BLaER1 (cell line): ENCODE results near the gene FAF1.

Experiments used
- H3K27ac ChIP-seq: shearing (Covaris generic); formaldehyde crosslinking; 2 replicates; pipeline ENCODE4 v1.8.1; 2022
- H3K27me3 ChIP-seq: shearing (Covaris generic); formaldehyde crosslinking; 2 replicates; pipeline ENCODE4 v1.8.1; 2022
- H3K36me3 ChIP-seq: shearing (Covaris generic); formaldehyde crosslinking; 2 replicates; pipeline ENCODE4 v1.8.1; 2022
- H3K4me1 ChIP-seq: shearing (Covaris generic); formaldehyde crosslinking; 2 replicates; pipeline ENCODE4 v1.8.1; 2022
- H3K4me2 ChIP-seq: shearing (Covaris generic); formaldehyde crosslinking; 2 replicates; pipeline ENCODE4 v1.8.1; 2022
- H3K4me3 ChIP-seq: shearing (Covaris generic); formaldehyde crosslinking; 2 replicates; pipeline ENCODE4 v1.8.1; 2022
- H3K9ac ChIP-seq: shearing (Covaris generic); formaldehyde crosslinking; 2 replicates; pipeline ENCODE4 v1.8.1; 2022
- H3K9me3 ChIP-seq: shearing (Covaris generic); formaldehyde crosslinking; 2 replicates; pipeline ENCODE4 v1.8.1; 2022
- H4K20me1 ChIP-seq: shearing (Covaris generic); formaldehyde crosslinking; 2 replicates; pipeline ENCODE4 v1.8.1; 2022
- Cebpa-rat ChIP-seq: shearing (Covaris generic); IDR thresholded peaks from 2 replicates; pipeline ENCODE4 v1.8.1; 2022

FAF1 gene

DNA sequence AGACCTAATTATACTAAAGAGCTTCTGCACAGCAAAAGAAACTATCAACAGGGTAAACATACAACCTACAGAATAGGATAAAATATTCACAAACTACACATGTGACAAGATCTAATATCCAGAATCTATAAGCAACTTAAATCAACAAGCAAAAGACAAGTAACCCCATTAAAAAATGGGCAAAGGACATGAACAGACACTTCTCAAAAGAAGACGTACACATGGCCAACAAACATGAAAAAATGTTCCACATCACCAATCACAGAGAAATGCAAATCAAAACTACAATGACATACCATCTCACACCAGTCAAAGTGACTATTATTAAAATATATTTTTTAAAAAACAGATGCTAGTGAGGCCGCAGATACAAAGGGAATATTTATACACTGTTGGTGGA is 99.8 kb downstream of the FAF1 start:
- H3K36me3 ChIP-seq: 0 out of 2 replicates have a peak, but pooled peaks cover 8% of the 10 kb centered on the region
- H3K27ac ChIP-seq: no peak overlapping the region
- peaks cover 6% of the 10 kb centered on the region; the same call in 1 of the 2 replicates for H4K20me1 ChIP-seq
- no peaks in the 10 kb centered on the region for H3K27me3 ChIP-seq
- H3K9me3 ChIP-seq: peaks cover 41% of the 10 kb centered on the region
- H3K4me3 ChIP-seq: no peak overlapping the region
- no peak for TF ChIP-seq Cebpa-rat
- H3K4me2 ChIP-seq: no peak overlapping the region
- 0 out of 2 replicates have a peak, but pooled peaks cover 5% of the 10 kb centered on the region for H3K4me1 ChIP-seq
- no peak overlapping the region for H3K9ac ChIP-seq

DNA sequence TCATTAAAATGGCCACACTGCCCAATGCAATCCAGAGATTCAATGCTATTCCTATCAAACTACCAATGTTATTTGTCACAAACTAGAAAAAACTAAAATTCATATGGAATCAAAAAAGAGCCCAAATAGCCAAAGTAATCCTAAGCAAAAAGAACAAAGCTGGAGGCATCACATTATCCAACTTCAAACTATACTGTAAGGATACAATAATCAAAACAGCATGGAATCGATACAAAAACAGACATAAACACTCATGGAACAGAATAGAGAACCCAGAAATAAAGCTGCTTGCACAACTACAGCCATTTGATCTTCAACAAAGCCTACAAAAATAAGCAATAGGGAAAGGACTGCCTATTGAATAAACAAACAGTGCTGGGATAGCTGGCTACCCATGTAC is 100.4 kb downstream of the FAF1 start:
- Histone ChIP-seq H4K20me1 (peaks cover 6% of the 10 kb centered on the region; the same call in 1 of the 2 replicates), H3K36me3 (0 out of 2 replicates have a peak, but pooled peaks cover 8% of the 10 kb centered on the region), H3K4me1 (0 out of 2 replicates have a peak, but pooled peaks cover 5% of the 10 kb centered on the region), H3K4me2 (no peak overlapping the region), H3K27me3 (no peaks in the 10 kb centered on the region), H3K9ac (no peak overlapping the region), H3K27ac (no peak overlapping the region), H3K9me3 (peaks cover 41% of the 10 kb centered on the region), H3K4me3 (no peak overlapping the region)
- TF ChIP-seq Cebpa-rat: no peak

GRCh38 chr1:50858761-50859160 is 101.3 kb downstream of the FAF1 start:
- TF ChIP-seq Cebpa-rat: no peak
- Histone ChIP-seq H3K36me3 (0 out of 2 replicates have a peak, but pooled peaks cover 8% of the 10 kb centered on the region), H3K27ac (no peak overlapping the region)

GRCh38 chr1:50857702-50858101 is 102.4 kb downstream of the FAF1 start:
- no peak overlapping the region for H3K27ac ChIP-seq
- H3K36me3 ChIP-seq: 0 out of 2 replicates have a peak, but pooled peaks cover 8% of the 10 kb centered on the region
- no peaks in the 10 kb centered on the region for H3K27me3 ChIP-seq
- H3K4me3 ChIP-seq: no peak overlapping the region
- H3K9ac ChIP-seq: no peak overlapping the region
- H3K4me1 ChIP-seq: 0 out of 2 replicates have a peak, but pooled peaks cover 5% of the 10 kb centered on the region
- no peak overlapping the region for H3K4me2 ChIP-seq
- H3K9me3 ChIP-seq: peaks cover 34% of the 10 kb centered on the region
- H4K20me1 ChIP-seq: peaks cover 6% of the 10 kb centered on the region; the same call in 1 of the 2 replicates
- TF ChIP-seq Cebpa-rat: no peak

More at GRCh38 chr1:50858761-50859160, 101.3 kb downstream of the FAF1 start:
- Histone ChIP-seq H3K4me3 (no peak overlapping the region), H4K20me1 (peaks cover 6% of the 10 kb centered on the region; the same call in 1 of the 2 replicates), H3K27me3 (no peaks in the 10 kb centered on the region), H3K9ac (no peak overlapping the region), H3K9me3 (peaks cover 41% of the 10 kb centered on the region), H3K4me2 (no peak overlapping the region), H3K4me1 (0 out of 2 replicates have a peak, but pooled peaks cover 5% of the 10 kb centered on the region)

DNA sequence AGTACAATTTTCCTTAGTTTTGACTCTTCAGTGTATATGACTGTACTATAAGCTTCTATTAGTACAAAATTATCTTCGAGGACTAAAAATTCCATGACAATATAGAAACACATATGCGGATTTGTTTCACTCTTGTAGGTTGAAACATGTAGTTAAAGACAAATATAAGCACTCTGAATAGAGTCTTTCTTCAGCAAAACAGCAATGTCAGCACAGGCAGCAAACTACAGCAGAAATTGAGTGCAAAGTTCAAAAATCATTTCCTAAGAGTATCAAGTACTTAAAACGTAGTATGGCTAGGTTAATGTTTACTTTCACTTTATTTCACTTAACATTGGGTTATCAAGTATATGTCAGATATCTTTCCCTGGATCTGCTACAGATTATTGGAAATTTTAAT is 106.7 kb downstream of the FAF1 start:
- no peaks in the 10 kb centered on the region for H3K27me3 ChIP-seq
- no peak overlapping the region for H3K9ac ChIP-seq
- H3K4me3 ChIP-seq: no peak overlapping the region
- no peak overlapping the region for H3K27ac ChIP-seq
- no peaks in the 10 kb centered on the region for H4K20me1 ChIP-seq
- H3K4me2 ChIP-seq: no peak overlapping the region
- peaks cover 6% of the 10 kb centered on the region; the same call in 1 of the 2 replicates for H3K9me3 ChIP-seq
- no peaks in the 10 kb centered on the region for H3K4me1 ChIP-seq
- no peak for TF ChIP-seq Cebpa-rat
- peaks cover 6% of the 10 kb centered on the region; the same call in 1 of the 2 replicates for H3K36me3 ChIP-seq

GRCh38 chr1:50852889-50853288 is 107.2 kb downstream of the FAF1 start:
- no peak overlapping the region for H3K27ac ChIP-seq
- no peak overlapping the region for H3K4me3 ChIP-seq
- H3K36me3 ChIP-seq: peaks cover 6% of the 10 kb centered on the region; the same call in 1 of the 2 replicates
- H3K4me1 ChIP-seq: no peaks in the 10 kb centered on the region
- peaks cover 7% of the 10 kb centered on the region; the same call in 1 of the 2 replicates for H3K9me3 ChIP-seq
- H3K9ac ChIP-seq: no peak overlapping the region
- no peaks in the 10 kb centered on the region for H3K27me3 ChIP-seq
- H3K4me2 ChIP-seq: no peak overlapping the region
- TF ChIP-seq Cebpa-rat: no peak
- H4K20me1 ChIP-seq: no peaks in the 10 kb centered on the region

DNA sequence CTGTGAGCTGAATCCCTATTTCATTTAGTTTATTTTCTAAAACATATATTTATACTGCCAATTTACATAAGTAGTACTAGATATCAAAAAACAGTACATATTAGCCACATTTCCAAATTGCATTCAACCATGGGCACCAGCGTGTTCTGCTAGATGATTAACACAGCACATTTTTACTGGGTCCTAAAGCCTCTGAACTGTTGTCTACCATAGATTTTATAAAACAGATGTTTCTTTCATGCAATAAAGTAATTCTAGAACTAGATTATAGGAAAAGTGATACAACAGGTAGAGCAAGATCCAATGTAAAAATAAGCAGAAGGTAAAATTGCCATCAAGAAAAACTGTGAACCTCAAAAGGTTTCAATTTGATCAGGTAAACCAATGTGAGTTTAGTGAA is 108.6 kb downstream of the FAF1 start:
- Histone ChIP-seq H3K36me3 (peaks cover 6% of the 10 kb centered on the region; the same call in 1 of the 2 replicates), H4K20me1 (no peaks in the 10 kb centered on the region), H3K27ac (no peak overlapping the region), H3K4me3 (no peak overlapping the region), H3K27me3 (no peaks in the 10 kb centered on the region), H3K9me3 (peaks cover 15% of the 10 kb centered on the region), H3K4me2 (no peak overlapping the region), H3K9ac (no peak overlapping the region), H3K4me1 (no peaks in the 10 kb centered on the region)
- TF ChIP-seq Cebpa-rat: no peak

GRCh38 chr1:50851034-50851433 is 109.0 kb downstream of the FAF1 start:
- no peaks in the 10 kb centered on the region for H4K20me1 ChIP-seq
- no peak for TF ChIP-seq Cebpa-rat
- no peaks in the 10 kb centered on the region for H3K4me1 ChIP-seq
- no peak overlapping the region for H3K9ac ChIP-seq
- H3K36me3 ChIP-seq: peaks cover 6% of the 10 kb centered on the region; the same call in 1 of the 2 replicates
- peaks cover 15% of the 10 kb centered on the region for H3K9me3 ChIP-seq
- no peak overlapping the region for H3K4me2 ChIP-seq
- H3K27ac ChIP-seq: no peak overlapping the region
- H3K27me3 ChIP-seq: no peaks in the 10 kb centered on the region
- no peak overlapping the region for H3K4me3 ChIP-seq

DNA sequence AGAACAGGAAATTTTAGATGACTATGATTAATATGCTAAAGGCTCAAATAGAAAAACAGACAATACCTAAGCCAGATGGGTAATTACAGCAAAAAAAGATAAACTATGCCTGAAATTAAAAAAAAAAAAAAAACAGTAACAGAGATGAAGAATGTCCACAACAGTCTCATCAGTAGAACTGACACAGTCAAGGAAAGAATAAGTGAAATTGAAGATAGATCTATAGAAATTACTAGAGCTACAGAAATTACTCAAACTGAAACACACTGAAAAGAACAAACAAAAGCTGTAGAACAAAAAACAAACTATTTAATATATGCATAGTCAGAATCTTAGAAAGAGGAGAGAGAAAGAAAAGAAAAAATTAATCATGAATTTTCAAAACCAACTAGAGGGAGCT is 112.8 kb downstream of the FAF1 start:
- Histone ChIP-seq H3K36me3 (peaks cover 6% of the 10 kb centered on the region; the same call in 1 of the 2 replicates), H3K4me1 (no peaks in the 10 kb centered on the region), H4K20me1 (peaks cover 7% of the 10 kb centered on the region; the same call in 1 of the 2 replicates), H3K9ac (no peak overlapping the region), H3K27me3 (no peaks in the 10 kb centered on the region), H3K27ac (no peak overlapping the region), H3K4me3 (no peak overlapping the region), H3K9me3 (peaks cover 15% of the 10 kb centered on the region), H3K4me2 (no peak overlapping the region)
- no peak for TF ChIP-seq Cebpa-rat

DNA sequence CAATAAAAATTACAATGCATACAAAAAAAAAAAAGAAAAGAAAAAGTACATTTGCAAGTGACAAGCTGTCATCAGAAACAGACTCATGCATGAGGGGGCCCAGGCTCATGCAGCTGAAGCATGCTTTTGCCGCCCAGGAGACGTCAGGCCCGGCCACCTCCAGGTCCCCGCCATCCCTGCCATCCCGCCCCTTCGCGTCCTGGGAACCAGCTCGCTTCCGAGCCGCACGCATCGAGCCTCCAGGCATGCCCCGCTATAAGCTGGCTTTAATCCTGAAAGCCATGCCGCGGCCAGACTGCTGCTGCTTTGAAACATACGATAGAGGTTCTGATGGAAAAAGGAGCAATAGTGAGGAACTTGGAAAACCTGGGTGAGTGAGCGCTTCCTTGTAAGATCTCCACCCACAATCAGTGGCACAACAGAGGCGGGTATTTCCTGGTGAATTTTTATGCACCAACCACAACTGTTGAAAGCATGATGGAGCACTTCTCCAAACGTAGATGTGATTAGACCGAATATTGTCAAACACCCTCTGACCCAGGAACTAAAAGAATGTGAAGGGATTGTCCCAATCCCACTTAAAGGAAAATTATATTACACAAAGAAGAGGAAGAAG is 113.7 kb downstream of the FAF1 start:
- Histone ChIP-seq H3K4me1 (no peaks in the 10 kb centered on the region), H3K4me3 (no peak overlapping the region), H3K9ac (no peak overlapping the region), H3K9me3 (peaks cover 15% of the 10 kb centered on the region), H3K27ac (no peak overlapping the region), H4K20me1 (peaks cover 7% of the 10 kb centered on the region; the same call in 1 of the 2 replicates), H3K27me3 (no peaks in the 10 kb centered on the region), H3K36me3 (peaks cover 6% of the 10 kb centered on the region; the same call in 1 of the 2 replicates), H3K4me2 (no peak overlapping the region)
- TF ChIP-seq Cebpa-rat: no peak
